NCI-H2171 treated with DMSO at 0.1 percent for 48 hours (cell line): ENCODE measurements around the gene SPATA32.
"Not testable (repeated sequence)": the region's sequence is repeated elsewhere in the genome, so short reads cannot be mapped to it uniquely, and the experiment has no call there.

Experiments used
- DNase-seq: peaks from one replicate; lab custom pipeline; 2025; lab: John Stamatoyannopoulos, UW

Gene SPATA32

GRCh38 chr17:45270828-45271418, 9.0 kb upstream of the SPATA32 start:
- no peak for DNase-seq

- no peak for DNase-seq
These were observed 8.0 kb upstream of the SPATA32 start for GRCh38 chr17:45269912-45270311.

- no peak for DNase-seq
These were observed 5.7 kb upstream of the SPATA32 start for GRCh38 chr17:45267436-45268055.

GRCh38 chr17:45266372-45266926, 4.6 kb upstream of the SPATA32 start:
- no peak for DNase-seq

- DNase-seq = no peak
These were observed 3.9 kb upstream of the SPATA32 start for GRCh38 chr17:45265821-45266220.

GRCh38 chr17:45264988-45265387, 3.1 kb upstream of the SPATA32 start:
- DNase-seq = no peak

- DNase-seq = no peak
These were observed 2.5 kb upstream of the SPATA32 start for GRCh38 chr17:45264430-45264829.

GRCh38 chr17:45263477-45263860, 1.6 kb upstream of the SPATA32 start:
- no peak for DNase-seq

- DNase-seq = no peak
These were observed 902 bp upstream of the SPATA32 start for GRCh38 chr17:45262516-45263476.

GRCh38 chr17:45260204-45260783, 1.6 kb downstream of the SPATA32 start:
- no peak for DNase-seq

- DNase-seq = no peak
These were observed 2.9 kb downstream of the SPATA32 start for GRCh38 chr17:45258981-45259380.

GRCh38 chr17:45257115-45257514, 4.8 kb downstream of the SPATA32 start:
- no peak for DNase-seq

GRCh38 chr17:45256114-45256966, 5.6 kb downstream of the SPATA32 start:
- DNase-seq = no peak

- DNase-seq = no peak
These were observed 6.5 kb downstream of the SPATA32 start for GRCh38 chr17:45255358-45255757.

GRCh38 chr17:45253879-45254278, 8.0 kb downstream of the SPATA32 start:
- DNase-seq = no peak

- DNase-seq = not testable (repeated sequence)
These were observed 8.7 kb downstream of the SPATA32 start for GRCh38 chr17:45253237-45253636.

- no peak for DNase-seq
These were observed 10.0 kb downstream of the SPATA32 start for GRCh38 chr17:45251931-45252330.

- peak; percentile 66 for DNase-seq
These were observed 13.5 kb downstream of the SPATA32 start for GRCh38 chr17:45248132-45248957.

GRCh38 chr17:45247429-45248131, 14.3 kb downstream of the SPATA32 start:
- peak; percentile 93 for DNase-seq
